RWPE1 (cell line): ENCODE data around the gene ALDH9A1.
"Not testable (repeated sequence)": the region's sequence is repeated elsewhere in the genome, so short reads cannot be mapped to it uniquely, and the experiment has no call there.

ENCODE experiments used
- CTCF ChIA-PET: fragments of 350-600 bp; sonication (Branson Sonifier 250); formaldehyde crosslinking; extraction: SDS; loops from one replicate; lab custom pipeline; 2021; lab: Yijun Ruan, JAX
- POLR2A ChIA-PET: fragments of 400-600 bp; formaldehyde crosslinking; extraction: SDS; loops from one replicate; lab custom pipeline; 2020; ENCODE audit warnings: antibody characterized with exemption; ENCODE audit not compliant: low non-redundant PET; lab: Yijun Ruan, JAX
- DNase-seq: peaks from one replicate; pipeline ENCODE4 v3.0.0; 2012; ENCODE audit warnings: low spot score
- H3K27ac ChIP-seq: fragments of 450-650 bp; 2 replicates; pipeline ENCODE4 v1.5.1; 2017
- CTCF ChIP-seq: fragments of 450-650 bp; conservative IDR thresholded peaks from 2 replicates; pipeline ENCODE4 v1.5.1; 2017; ENCODE audit warnings: low read depth, mild to moderate bottlenecking

ALDH9A1 gene

GRCh38 chr1:165707984-165708706, 9.8 kb upstream of the ALDH9A1 start:
- no peak for DNase-seq
- CTCF ChIA-PET = interaction anchor here (0.8 to 0.9 kb wide), 2 partner anchors 9 to 10 kb away, joined by 3 to 5 read pairs; partner anchors contain the start of gene ALDH9A1
- no peak for TF ChIP-seq CTCF
- POLR2A ChIA-PET = no interaction called here
- no peak overlapping the region for H3K27ac ChIP-seq

DNA sequence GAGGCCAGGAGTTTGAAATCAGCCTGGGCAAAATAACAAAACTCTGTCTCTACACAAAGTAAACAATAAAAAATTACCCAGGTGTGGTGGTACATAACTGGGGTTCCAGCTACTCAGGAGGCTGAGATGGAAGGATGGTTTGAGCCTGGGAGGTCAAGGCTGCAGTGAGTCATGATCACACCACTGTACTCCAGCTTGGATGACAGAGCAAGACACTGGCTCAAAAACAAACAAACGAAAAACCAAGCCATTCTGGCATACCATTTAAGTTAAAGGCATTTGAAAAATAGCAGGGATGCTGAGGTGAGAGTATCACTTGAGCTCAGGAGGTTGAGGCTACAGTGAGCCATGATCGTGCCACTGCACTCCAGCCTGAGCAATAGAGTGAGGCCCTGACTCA, 5.3 kb upstream of the ALDH9A1 start:
- DNase-seq = no peak
- no peak overlapping the region for H3K27ac ChIP-seq
- no peak for TF ChIP-seq CTCF
- ChIA-PET CTCF (interaction anchor here (0.6 kb wide), 2 partner anchors 52 to 1390 kb away, joined by 3 read pairs; no protein-coding TSS in a partner anchor), POLR2A (no interaction called here)

DNA sequence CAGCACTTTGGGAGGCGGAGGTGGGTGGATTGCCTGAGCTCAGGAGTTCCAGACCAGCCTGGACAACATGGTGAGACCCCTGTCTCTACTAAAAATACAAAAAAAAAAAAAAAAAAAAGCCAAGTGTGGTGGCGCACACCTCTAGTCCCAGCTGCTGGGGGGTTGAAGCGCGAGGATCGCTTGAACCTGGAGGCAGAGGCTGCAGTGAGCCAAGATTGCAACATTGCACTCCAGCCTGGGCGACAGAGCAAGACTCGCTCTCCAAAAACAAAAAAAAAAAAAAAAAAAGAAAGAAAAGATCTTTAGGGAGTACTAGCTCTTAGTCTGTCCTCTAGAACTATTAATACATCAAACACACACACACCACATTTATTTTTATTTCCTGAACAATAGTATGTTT, 3.6 kb upstream of the ALDH9A1 start:
- H3K27ac ChIP-seq, CTCF ChIA-PET, POLR2A ChIA-PET, DNase-seq: not testable (repeated sequence)

DNA sequence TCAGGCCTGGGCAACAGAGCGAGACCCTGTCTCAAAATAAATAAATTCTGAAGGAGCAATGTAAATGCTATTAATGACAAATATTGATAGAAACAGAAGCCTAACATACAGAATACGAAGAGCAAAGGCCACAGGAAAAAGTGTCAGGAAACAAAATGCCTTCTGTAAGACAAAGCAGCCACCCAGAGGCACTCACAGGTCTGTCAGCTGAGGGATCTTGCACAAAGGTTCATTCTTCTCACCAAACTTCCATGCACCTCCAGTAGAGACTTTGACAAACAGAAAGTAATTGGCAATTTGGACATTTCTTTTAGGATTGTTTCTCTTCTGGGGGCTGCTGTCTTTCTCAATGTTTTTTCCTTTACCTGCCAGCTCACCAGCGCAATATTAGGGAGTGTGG, 1.2 kb upstream of the ALDH9A1 start:
- no peak for TF ChIP-seq CTCF
- ChIA-PET POLR2A (no interaction called here), CTCF (interaction anchor here (0.7 kb wide), 2 partner anchors 9 to 18 kb away, joined by 4 to 5 read pairs; no protein-coding TSS in a partner anchor)
- DNase-seq = no peak
- H3K27ac ChIP-seq = no peak overlapping the region

- POLR2A ChIA-PET = interaction anchor here (0.8 kb wide), 1 partner anchor 66 kb away, joined by 3 read pairs; no protein-coding TSS in a partner anchor
- DNase-seq = no peak
- H3K27ac ChIP-seq = peak overlapping the region; percentile 96
- no peak for TF ChIP-seq CTCF
- CTCF ChIA-PET = interaction anchor here (0.7 to 0.8 kb wide), 3 partner anchors 10 to 995 kb away, joined by 3 to 5 read pairs (median 3); no protein-coding TSS in a partner anchor
Measured at GRCh38 chr1:165698761-165699052, 345 bp upstream of the ALDH9A1 start.

DNA sequence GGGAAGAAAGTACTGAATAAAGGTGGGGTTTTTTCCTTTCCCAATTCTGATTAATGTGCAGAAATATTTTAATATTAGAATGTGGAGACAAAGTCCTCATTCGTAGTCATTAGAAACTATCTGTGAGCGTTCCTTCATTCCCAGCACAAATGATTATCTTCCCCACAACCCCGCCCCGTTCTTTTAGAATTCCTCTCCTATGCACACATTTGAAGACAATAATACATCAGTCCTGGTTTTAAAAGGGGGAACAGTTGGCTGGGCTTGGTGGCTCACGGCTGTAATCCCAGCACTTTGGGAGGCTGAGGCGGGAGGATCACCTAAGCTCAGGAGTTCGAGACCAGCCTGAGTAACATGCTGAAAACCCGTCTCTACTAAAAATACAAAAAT, 876 bp downstream of the ALDH9A1 start:
- peak overlapping the region; percentile 96 for H3K27ac ChIP-seq
- DNase-seq = peak; percentile 14
- POLR2A ChIA-PET = no interaction called here
- CTCF ChIA-PET = interaction anchor here (0.6 to 0.8 kb wide), 5 partner anchors 28 to 900 kb away, joined by 3 to 6 read pairs (median 3); no protein-coding TSS in a partner anchor
- TF ChIP-seq CTCF = no peak

GRCh38 chr1:165696625-165697100, 1.7 kb downstream of the ALDH9A1 start:
- H3K27ac ChIP-seq = no peak overlapping the region
- ChIA-PET CTCF (no interaction called here), POLR2A (no interaction called here)
- no peak for TF ChIP-seq CTCF
- DNase-seq = peak; percentile 18
